ENCODE results near the gene SHD.
A peak's percentile ranks its signal among the peaks of the same experiment; 100 is the strongest.

SHD gene

GRCh38 chr19:4326215-4326836 is 47.3 kb downstream of the SHD start:
- DNase-seq (ENCODE audit: low read depth in 3 of 3, low spot score in 1 of 3): no peak

GRCh38 chr19:4326837-4327251 is 47.8 kb downstream of the SHD start:
- no peak for DNase-seq (ENCODE audit: low read depth in 3 of 3, low spot score in 1 of 3)

- peak in 2 of 3 donors; percentile 25 to 67 for DNase-seq (ENCODE audit: low read depth in 3 of 3, low spot score in 1 of 3)
Measured at GRCh38 chr19:4327252-4327876, 48.3 kb downstream of the SHD start.

- no peak for DNase-seq (ENCODE audit: low read depth in 3 of 3, low spot score in 1 of 3)
Measured at GRCh38 chr19:4327877-4328242, 48.8 kb downstream of the SHD start.

DNA sequence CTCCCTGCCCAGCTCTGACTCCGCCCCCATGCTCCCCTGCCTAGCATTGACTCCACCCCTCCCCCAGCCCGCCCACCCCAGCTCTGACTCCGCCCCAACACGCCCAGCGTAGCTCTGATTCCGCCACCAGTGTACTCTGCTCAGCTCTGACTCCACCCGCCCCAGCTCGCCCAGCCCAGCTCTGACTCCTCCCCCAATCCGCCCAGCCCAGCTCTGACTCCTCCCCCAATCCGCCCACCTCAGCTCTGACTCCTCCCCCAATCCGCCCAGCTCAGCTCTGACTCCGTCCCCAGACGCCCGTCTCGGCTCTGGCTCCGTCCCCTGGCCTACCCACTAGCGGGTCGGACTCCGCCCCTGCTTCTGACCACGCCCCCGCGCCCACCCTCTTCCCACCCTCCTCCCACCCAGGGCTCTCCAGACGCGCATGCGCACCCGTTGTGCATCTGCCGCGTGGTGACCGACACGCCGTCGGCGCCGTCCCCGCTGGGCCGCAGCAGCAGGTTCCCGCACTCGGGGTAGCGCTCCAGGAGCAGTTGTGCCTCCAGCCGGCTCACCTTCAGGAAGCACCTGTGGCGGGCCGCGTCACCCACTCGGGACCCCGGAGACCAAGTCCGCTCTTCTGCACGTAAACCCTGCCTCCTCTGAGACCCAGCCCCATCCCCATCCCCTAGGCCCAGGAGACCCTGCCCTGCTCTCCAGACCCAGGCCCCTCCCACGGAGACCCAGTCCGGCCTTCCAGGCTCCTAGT is 49.4 kb downstream of the SHD start:
- DNase-seq (ENCODE audit: low read depth in 3 of 3, low spot score in 1 of 3): peak; percentile 86 to 99 (median 94)

GRCh38 chr19:4328991-4329681 is 50.1 kb downstream of the SHD start:
- DNase-seq (ENCODE audit: low read depth in 3 of 3, low spot score in 1 of 3): peak in 1 of 3 donors; percentile 45

- DNase-seq (ENCODE audit: low read depth in 3 of 3, low spot score in 1 of 3): no peak
Measured at GRCh38 chr19:4329858-4330257, 50.8 kb downstream of the SHD start.

DNA sequence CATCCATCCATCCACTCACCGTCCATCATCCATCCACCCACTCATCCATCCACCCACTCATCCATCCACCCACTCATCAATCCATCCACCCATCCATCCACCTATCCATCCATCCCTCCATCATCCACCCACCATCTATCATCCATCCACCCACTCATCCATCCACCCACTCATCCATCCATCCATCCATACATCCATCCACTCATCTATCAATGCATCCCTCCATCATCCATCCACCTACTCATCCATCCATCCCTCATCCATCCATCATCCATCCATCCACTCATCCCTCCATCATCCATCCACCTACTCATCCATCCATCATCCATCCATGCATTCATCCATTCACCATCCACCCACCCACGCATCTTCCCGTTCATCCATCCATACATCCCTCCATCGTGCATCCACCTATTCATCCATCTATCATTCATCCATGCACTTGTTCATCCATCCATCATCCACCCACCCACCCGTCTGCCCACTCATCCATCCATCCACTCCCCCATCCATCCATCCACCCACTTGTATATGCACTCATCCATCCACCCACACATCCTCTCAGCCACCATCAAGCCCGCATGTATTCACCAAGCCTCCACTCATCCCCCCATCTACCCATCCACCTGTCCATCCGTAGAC is 56.0 kb downstream of the SHD start:
- no peak for DNase-seq (ENCODE audit: low read depth in 3 of 3, low spot score in 1 of 3)

- no peak for DNase-seq (ENCODE audit: low read depth in 3 of 3, low spot score in 1 of 3)
Measured at GRCh38 chr19:4337906-4338440, 58.9 kb downstream of the SHD start.

DNA sequence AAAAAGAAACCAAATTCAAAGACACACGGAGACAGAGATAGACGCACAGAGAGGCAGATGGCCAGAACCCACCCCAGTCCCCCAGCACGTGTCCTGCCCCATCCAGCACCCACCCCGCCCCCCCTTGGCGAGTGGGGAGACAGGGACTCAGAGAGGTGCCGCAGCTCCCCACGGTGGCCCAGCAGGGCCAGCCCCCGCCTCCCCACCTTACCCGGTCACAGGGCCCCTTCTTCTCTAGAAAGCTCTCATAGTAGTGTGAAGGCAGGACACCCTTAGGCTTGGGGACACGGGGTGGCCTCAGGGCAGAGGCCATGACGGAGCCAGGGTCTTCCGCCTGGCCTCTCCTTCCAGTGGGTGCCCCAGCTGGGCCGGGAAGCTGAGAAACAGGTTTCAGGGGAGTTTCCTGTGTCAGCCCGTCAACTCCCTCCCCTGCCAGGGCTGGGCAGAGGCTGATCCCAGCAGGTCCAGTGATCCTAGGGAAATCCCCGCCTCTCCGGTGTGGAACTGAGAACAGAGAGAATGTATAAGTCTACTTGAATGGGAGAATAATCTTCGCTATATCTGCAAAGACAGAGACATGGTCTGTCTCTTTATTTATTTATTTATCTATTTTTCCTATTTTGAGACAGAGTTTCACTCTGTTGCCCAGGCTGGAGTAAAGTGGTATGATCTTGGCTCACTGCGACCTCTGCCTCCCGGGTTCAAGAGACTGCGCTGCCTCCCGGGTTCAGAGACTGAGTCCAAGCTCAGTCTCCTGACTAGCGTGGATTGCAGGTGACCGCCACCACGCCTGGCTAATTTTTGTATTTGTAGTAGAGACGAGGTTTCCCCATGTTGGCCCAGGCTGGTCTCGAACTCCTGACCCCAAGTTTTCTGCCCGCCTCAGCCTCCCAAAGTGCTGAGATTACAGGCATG is 59.6 kb downstream of the SHD start, which contains the start of gene STAP2:
STAP2 (minus strand) TSS at position 387 of the 915 bp plus-strand sequence; CDS start at position 313, 74 bp downstream.
- DNase-seq (ENCODE audit: low read depth in 3 of 3, low spot score in 1 of 3): no peak

Measured in stimulated activated CD4-positive, alpha-beta T cell treated with anti-CD3 and anti-CD28 coated beads, TNF-alpha, amount 100 ng/mL, for 1 hour (primary cell).